NT2/D1 (cell line): ENCODE data around the gene KPNA3.

Source experiments
- YY1 ChIP-seq: IDR thresholded peaks from 2 replicates; pipeline ENCODE4 v1.6.1; 2011; ENCODE audit not compliant: insufficient read length, insufficient read depth
- ZNF274 ChIP-seq: IDR thresholded peaks from 2 replicates; pipeline ENCODE4 v1.6.1; 2011; ENCODE audit warnings: mild to moderate bottlenecking, low read depth, low read length

GRCh38 chr13:49759503-49759902 is 33.0 kb downstream of the KPNA3 start:
- TF ChIP-seq ZNF274 (no peak), YY1 (no peak)
